ENCODE data around the gene C1orf74. TPM values are rescaled to one million over a fixed set of nuclear protein-coding genes. Genes with fewer than 3 reads are reported as not detected.

Gene C1orf74
- total RNA-seq, 4 donors from 2014 or later = 1.9 to 2.7 (median 2.3) TPM

- no peaks in the 10 kb centered on the region for H3K4me1 ChIP-seq
- no peak overlapping the region for H3K4me3 ChIP-seq (replicated peaks in 1 of 3)
- H3K36me3 ChIP-seq = no peaks in the 10 kb centered on the region
- intact Hi-C loops (cut with DNase I) = no loop called here
- WGBS, 2 donors = 73 to 91% methylated on average over 1 of the region's 1 CpG
- TF ChIP-seq, protein P1, sequence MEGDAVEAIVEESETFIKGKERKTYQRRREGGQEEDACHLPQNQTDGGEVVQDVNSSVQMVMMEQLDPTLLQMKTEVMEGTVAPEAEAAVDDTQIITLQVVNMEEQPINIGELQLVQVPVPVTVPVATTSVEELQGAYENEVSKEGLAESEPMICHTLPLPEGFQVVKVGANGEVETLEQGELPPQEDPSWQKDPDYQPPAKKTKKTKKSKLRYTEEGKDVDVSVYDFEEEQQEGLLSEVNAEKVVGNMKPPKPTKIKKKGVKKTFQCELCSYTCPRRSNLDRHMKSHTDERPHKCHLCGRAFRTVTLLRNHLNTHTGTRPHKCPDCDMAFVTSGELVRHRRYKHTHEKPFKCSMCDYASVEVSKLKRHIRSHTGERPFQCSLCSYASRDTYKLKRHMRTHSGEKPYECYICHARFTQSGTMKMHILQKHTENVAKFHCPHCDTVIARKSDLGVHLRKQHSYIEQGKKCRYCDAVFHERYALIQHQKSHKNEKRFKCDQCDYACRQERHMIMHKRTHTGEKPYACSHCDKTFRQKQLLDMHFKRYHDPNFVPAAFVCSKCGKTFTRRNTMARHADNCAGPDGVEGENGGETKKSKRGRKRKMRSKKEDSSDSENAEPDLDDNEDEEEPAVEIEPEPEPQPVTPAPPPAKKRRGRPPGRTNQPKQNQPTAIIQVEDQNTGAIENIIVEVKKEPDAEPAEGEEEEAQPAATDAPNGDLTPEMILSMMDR (IDR thresholded peaks at IDR 0.05) = no peak
- TF ChIP-seq POLR2A (IDR thresholded peaks at IDR 0.05) = no peak
- no peak overlapping the region for H3K27ac ChIP-seq
- no peaks in the 10 kb centered on the region for H3K27me3 ChIP-seq
- no peak for DNase-seq
- H3K9me3 ChIP-seq = no peaks in the 10 kb centered on the region
Measured at GRCh38 chr1:209732725-209733124, 51.6 kb downstream of the C1orf74 start.

- 67 to 80% methylated on average over 1 of the region's 1 CpG for WGBS, 2 donors
- no peak overlapping the region for H3K27ac ChIP-seq
- DNase-seq = no peak
- H3K4me1 ChIP-seq = no peaks in the 10 kb centered on the region
- no peak for TF ChIP-seq POLR2A (IDR thresholded peaks at IDR 0.05)
- TF ChIP-seq, protein P1 (IDR thresholded peaks at IDR 0.05) = no peak
- intact Hi-C loops (cut with DNase I) = no loop called here
- H3K36me3 ChIP-seq = no peaks in the 10 kb centered on the region
- H3K4me3 ChIP-seq (replicated peaks in 1 of 3) = no peak overlapping the region
- no peaks in the 10 kb centered on the region for H3K27me3 ChIP-seq
- H3K9me3 ChIP-seq = no peaks in the 10 kb centered on the region
Measured at GRCh38 chr1:209729436-209729835, 54.9 kb downstream of the C1orf74 start.

Other genes starting within 250 kb of the C1orf74 start
- not detected for gene CAMK1G, start 200.8 kb downstream of the C1orf74 start, total RNA-seq
- gene LAMB3, start 132.1 kb downstream of the C1orf74 start, total RNA-seq = 1 to 10 TPM in 3 of 4 donors, under 1 TPM in 1; 0.56 to 5.6 (median 2.7) TPM
- gene G0S2, start 109.1 kb downstream of the C1orf74 start, total RNA-seq = 10 to 100 TPM in 2 of 4 donors, 1 to 10 TPM in 2; 6.5 to 43.7 (median 10.7) TPM
- 10 to 100 TPM in 1 of 4 donors, 1 to 10 TPM in 3; 1.1 to 20.7 (median 2.4) TPM for gene HSD11B1, start 79.7 kb downstream of the C1orf74 start, total RNA-seq
- 1 to 10 TPM in 3 of 4 donors, under 1 TPM in 1; 0.93 to 2.8 (median 2.3) TPM for gene TRAF3IP3, start 28.5 kb downstream of the C1orf74 start, total RNA-seq
- gene IRF6, start 21.6 kb upstream of the C1orf74 start, total RNA-seq = 10 to 100 TPM; 26.7 to 41.9 (median 32.7) TPM
- 10 to 100 TPM in 1 of 4 donors, 1 to 10 TPM in 3; 7.3 to 11.0 (median 7.8) TPM for gene UTP25, start 43.4 kb upstream of the C1orf74 start, total RNA-seq
- 10 to 100 TPM in 3 of 4 donors, 1 to 10 TPM in 1; 7.6 to 20.0 (median 15.1) TPM for gene SYT14, start 153.7 kb upstream of the C1orf74 start, total RNA-seq

Measured in thyroid gland (tissue), 4 donors.